SW480 (cell line): Measurements from ENCODE around the gene ITGAD.
"Not testable (repeated sequence)": the region's sequence is repeated elsewhere in the genome, so short reads cannot be mapped to it uniquely, and the experiment has no call there.

ENCODE experiments used
- DNase-seq: peaks from one replicate; pipeline ENCODE4 v3.0.0-alpha.2; 2016; ENCODE audit warnings: low spot score

Gene ITGAD

DNA sequence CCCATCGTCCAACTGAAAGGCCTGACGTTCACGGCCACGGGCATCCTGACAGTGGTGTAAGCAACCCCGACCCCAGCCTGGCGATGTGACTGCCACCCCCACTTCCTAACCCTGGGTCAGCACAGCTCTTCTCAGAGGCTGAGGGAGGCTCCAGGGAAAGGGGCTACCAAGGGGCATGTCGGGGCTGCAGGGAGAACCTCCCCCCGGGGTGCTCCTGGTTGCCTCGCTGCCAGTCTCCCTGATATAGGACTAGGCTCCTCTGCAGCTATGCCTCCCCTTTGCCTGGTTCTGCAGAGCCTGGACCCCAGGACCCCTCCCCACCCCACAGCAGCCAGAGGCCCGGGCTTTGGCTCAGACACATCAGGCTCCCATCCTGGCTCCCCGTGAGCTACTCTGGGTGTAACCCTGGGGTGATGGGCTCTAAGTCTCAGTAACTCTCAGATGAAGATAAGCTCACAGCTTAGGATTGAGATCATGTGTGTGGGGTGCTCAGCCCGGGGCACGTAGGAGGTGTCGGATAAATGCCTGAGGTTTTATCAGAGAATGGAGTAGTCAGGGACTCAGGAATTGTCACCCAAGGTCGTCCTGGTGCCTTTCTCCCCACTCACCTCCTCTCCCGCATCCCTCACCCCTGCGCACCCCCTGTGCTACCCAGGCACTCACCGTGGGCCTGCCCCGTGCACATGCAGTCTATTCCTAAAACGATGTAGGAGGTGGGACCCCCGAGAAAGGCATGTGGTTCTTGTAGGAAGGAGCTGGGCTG lies 10.6 kb downstream of the ITGAD start:
- no peak for DNase-seq

DNA sequence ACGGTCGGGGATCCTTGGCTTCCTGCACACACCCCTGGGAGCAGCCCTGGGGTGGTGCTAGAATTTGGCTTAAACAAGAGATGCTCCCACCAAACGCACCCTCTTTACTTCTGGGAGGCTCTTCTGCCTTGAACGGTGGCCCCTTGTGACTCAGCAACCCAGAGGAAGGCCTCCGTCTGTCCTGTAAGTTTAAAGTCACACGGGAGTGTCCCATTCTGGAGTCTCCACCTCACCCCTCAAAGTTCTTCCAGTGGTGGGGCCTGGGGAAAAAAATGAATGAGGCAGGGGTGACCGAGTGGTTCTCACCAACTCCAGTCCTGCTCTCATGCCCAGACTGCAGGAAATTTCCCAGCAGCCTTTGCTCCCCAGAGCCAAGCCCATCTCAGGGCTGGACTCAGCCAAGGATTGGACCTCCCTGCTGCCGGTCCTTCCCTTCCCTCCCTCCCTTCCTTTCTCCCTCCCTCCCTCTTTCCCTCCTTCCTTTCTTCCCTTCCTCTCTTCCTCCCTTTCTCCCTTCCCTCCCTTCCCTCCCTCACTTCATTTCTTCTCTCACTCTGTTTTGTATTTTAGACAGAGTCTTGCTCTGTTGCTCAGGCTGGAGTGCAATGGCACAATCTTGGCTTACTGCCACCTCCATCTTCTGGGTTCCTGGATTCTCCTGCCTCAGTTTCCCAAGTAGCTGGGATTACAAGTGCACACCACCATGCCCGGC lies 11.4 kb downstream of the ITGAD start:
- DNase-seq = no peak

DNA sequence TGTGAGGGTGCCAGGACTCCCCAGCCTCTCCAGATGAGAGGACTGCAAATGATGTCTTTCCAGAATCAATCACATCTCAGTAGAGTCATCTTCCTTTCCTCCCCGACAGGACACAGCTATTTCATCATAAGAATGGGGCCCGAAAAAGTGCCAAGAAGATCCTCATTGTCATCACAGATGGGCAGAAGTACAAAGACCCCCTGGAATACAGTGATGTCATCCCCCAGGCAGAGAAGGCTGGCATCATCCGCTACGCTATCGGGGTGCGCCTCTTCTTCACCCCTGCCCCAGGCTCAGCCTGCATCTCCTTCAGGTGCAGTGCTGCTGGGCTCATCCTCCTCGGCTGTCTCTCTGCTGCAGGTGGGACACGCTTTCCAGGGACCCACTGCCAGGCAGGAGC lies 14.3 kb downstream of the ITGAD start:
- DNase-seq = no peak

DNA sequence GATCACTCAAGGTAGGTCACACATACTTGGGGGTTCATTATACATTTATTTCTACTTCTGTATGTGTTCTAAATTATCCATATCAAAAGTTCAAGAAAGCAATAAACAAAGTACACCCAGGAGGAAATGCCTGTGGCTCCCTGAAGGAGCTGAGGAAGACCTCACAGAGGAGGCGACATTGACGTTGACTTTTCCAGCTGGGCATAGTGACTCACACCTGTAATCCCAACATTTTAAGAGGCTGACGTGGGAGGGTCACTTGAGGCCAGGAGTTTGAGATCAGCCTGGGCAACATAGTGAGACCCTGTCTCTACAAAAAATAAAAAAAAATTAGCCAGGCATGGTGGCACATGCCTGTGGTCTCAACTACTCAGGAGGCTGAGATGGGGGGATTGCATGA lies 16.3 kb downstream of the ITGAD start:
- DNase-seq = no peak

DNA sequence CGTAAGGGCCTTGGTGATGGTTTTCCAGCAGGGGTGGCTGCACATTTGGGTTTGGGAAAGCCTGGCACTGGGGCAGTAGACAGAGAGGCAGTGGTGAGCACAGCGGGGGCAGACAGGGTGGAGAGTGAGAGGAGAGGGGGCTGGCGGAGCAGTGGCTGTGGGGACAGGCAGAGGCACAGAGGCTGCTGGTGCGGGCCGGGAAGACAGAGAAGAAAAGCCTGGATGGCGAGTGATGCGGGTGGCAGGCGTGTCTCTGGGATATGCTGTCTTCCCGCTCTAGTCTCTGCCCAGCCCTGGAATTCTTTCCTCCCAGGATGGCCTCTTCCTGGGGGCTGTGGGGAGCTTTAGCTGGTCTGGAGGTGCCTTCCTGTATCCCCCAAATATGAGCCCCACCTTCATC lies 16.9 kb downstream of the ITGAD start:
- no peak for DNase-seq

DNA sequence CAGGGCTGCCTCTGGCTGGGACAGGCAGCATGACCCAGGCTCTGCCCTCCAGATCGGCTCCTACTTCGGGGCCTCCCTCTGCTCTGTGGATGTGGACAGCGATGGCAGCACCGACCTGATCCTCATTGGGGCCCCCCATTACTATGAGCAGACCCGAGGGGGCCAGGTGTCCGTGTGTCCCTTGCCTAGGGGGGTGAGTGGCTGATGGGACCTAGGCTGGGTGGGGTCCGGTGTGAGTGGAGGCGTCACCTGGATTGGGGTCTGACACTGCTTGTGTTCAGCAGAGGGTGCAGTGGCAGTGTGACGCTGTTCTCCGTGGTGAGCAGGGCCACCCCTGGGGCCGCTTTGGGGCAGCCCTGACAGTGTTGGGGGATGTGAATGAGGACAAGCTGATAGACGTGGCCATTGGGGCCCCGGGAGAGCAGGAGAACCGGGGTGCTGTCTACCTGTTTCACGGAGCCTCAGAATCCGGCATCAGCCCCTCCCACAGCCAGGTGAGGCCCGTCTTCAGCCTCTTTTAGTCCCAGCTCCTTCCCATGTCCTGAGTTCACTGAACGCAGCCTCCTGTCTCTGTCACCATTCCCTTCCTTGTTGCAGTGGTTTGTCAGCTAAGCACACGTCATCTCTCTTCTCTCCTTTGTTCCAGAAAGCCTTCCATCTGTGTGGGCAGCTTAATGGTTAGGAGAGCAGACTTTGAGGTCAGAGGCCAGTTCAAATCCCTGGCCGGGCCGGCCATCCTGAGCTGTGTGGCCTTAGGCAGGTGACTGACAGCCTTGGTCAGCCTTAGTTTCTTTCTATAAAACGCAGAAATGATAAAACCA lies 18.1 kb downstream of the ITGAD start:
- DNase-seq = no peak

DNA sequence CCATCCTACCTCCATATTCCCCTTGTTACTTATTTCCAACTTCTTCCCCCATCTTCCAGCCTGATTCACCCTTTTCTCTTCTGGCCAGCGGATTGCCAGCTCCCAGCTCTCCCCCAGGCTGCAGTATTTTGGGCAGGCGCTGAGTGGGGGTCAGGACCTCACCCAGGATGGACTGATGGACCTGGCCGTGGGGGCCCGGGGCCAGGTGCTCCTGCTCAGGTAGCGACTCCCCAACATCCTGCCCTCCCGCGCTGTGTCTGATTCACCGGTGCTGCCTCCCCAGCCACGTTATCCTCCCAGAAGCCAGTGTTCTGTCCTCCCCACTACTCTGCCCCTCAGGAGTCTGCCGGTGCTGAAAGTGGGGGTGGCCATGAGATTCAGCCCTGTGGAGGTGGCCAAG lies 19.6 kb downstream of the ITGAD start:
- no peak for DNase-seq

DNA sequence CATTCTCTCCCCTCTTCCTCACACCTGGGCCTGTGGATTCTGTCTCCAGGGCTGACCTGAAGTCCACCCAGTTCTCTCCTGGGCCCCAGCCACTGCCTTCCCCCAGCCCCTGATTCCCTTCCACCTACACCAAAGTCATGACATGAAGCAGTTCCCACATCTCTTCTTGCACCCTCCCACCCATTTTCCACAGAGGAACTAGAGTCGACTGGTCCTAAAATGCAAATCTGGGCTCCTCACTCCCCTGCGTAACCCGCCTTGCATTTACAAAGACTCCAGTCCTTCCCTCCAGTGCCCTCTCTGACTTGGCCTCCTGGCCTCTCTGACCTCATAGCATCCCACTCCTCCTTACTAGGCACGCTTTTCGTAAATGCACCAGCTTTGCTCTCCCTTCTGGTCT lies 20.2 kb downstream of the ITGAD start:
- DNase-seq = no peak

DNA sequence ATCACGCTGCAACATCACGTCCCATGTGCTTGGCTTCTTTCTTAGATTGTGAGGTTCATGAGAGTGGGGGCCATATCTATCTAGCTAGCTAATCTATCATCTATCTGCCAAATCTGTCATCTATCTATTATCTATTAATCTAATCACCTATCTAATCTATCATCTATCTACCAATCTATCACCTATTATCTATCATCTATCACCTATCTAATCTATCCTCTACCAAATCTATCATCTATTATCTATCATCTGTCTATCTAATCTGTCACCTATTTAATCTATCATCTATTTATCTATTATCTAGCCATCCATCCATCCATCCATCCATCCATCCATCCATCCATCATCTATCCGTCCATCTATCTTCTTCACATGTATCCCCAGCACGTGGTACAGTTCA lies 20.8 kb downstream of the ITGAD start:
- DNase-seq = no peak

DNA sequence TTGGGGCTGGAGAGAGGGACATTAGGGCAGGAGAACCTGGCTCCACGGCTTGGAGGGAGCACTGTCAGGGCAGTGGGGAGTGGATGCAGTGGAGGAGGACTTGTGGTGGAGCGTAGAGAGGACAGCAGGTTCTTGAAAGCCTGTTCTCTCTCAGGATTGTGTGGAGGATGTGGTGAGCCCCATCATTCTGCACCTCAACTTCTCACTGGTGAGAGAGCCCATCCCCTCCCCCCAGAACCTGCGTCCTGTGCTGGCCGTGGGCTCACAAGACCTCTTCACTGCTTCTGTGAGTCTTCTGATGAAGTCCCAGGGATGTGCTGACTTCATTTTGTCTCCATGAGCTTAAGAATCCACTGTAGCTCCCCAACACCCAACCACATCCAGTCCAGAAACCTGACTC lies 21.6 kb downstream of the ITGAD start:
- no peak for DNase-seq

DNA sequence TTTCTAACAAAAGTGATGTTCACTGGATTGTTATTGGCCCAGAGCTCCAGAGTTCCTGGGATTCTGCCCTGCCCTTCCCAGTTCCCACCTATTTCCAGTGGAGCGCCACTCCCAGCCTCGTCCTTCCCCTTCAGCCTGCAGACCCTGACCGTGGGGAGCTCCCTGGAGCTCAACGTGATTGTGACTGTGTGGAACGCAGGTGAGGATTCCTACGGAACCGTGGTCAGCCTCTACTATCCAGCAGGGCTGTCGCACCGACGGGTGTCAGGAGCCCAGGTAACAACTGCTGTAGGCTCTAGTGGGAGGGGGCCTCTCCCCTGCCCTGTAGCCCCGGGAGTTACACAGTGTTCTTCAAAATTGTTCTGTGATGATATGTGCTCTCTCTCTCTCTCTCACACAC lies 23.2 kb downstream of the ITGAD start:
- DNase-seq = no peak

DNA sequence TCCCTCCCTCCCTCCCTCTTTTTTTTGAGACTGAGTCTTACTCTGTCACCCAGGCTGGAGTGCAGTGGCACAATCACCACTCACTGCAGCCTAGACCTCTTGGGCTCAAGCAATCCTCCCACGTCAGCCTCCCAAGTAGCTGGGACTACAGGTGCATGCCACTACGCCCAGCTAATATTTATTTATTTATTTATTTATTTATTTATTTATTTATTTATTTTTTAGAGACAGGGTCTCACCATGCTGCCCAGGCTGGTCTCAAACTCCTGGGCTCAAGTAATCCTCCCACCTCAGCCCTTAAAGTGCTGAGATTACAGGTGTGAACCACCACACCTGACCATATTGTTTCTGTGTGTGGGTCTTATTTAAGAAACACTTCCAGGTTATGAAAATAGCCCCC lies 23.9 kb downstream of the ITGAD start:
- not testable (repeated sequence) for DNase-seq

DNA sequence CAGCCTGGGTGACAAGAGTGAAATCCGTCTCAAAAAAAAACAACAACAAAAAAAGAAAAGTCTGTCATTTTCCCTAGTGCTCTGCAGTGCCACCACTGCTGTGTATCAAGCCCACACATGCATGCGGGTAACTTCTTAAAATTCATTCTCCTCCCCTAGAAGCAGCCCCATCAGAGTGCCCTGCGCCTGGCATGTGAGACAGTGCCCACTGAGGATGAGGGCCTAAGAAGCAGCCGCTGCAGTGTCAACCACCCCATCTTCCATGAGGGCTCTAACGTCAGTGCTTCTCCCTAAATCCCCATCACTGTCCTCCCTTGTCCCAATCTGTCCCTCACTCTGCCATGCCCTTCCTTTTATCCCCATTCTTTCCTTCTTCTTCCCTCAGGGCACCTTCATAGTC lies 24.8 kb downstream of the ITGAD start:
- no peak for DNase-seq

DNA sequence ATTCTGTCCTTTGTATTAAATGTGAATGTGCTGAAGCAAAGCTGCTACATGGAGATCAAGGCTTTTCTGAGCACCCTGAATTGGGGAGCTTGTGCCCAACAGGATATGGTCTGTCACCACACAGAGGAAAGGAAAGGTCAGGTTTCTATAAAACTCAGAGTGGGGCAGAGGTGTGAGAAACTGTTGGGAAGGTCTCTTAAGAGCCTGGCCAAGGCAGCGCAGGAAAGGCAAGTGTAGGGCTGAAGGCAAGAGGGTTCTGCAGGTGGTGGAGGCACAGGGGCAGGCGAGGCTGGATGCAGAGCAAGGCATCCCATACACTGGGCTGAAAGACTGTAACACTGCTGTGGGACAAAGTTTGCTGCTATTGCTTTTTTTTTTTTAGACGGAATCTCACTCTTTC lies 26.9 kb downstream of the ITGAD start:
- DNase-seq = no peak

DNA sequence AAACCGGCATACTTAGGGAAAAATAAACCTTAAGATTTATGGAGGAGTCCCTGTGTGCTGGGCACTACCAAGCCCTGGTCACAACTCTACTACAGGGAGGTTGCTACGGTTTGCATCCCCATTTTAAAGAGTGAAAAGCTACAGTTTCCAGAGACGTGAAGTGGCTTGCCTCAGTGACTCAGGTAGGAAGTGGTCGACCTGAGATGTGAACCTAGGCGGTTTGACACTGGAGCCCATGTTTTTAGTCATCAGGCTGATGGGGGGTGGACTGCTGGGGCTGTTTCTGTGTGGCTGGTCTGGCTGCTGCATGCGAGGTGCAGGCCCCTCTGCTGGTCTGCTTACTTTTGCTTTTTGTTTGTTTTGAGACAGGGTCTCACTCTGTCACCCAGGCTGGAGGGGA lies 28.5 kb downstream of the ITGAD start:
- no peak for DNase-seq

DNA sequence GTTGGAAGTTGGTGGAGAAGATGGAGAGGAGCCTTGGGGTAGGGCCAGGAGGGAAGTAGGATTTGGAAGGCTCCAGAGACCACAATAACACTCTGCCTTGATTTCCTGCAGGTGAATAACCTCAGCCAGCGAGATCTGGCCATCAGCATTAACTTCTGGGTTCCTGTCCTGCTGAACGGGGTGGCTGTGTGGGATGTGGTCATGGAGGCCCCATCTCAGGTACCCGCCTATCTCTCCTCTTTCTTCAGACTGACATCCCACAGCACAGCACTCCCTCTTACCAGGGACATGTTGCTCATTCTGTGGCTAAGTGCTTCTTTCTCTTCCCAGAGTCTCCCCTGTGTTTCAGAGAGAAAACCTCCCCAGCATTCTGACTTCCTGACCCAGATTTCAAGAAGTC lies 30.1 kb downstream of the ITGAD start:
- no peak for DNase-seq

DNA sequence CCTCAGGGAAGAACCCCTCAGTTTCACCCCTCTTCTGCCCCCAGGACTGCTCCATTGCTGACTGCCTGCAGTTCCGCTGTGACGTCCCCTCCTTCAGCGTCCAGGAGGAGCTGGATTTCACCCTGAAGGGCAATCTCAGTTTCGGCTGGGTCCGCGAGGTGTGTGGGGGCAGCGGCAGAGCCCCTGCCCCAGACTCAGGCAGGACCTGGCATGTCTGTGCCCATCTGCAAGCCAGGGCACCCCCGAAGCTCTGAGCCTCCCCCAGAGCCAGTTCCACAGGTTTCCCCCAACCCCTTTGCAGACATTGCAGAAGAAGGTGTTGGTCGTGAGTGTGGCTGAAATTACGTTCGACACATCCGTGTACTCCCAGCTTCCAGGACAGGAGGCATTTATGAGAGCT lies 30.7 kb downstream of the ITGAD start:
- DNase-seq = no peak

DNA sequence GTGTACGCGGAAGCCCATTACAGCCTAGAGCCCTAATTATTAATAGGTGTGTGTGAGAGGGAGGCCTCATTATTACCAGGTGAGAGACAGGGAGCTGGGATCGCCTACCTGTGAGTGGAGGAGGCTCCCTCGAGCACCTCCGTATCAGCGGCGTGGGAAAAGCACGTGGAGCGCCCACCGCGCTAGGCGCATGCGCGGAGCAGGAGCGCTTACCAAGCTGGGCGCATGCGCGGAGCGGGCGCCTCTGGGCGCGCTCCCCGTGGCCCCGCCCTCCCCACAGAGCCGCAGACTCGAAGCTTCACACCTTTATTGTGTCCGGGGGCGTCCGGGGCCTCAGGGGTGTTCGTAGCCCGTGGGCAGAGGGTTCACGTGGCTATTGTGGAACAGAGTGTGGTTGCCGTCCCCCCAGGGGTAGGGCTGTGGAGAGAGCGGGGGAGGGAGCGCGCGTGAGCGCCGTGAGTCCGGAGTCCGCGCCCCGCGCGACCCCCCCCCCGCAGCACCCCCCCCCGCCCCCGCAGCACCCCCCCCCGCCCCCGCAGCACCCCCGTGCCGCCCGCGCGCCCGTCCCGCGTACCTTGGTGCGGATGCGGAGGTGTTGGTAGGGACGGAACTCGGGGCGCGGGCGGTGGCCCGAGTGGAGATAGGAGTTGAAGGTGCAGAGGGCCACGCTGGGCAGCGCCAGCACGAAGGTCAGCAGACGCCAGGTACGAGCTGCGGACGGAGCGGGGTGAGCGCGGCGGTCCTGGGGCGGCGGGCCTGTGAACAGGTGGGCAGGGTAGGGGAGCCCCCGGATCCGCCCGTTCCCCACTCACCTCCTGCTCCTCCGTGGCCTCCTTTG lies 34.5 kb downstream of the ITGAD start:
- DNase-seq = no peak

DNA sequence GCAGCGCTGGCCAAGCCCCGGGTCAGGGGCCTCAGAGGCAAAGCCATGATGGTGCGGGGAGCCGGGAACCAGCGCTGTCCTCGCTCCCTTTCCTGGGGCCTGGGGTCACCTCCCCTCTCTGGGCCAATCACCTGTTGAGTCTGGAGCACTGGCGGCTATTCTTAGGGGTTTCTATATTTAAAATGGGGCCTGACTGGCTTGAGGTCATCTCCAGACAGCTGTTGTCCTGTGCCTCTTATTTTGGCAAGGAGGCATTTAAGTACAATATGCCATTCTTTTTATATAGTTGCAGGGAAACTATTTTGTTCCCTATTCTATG lies 35.1 kb downstream of the ITGAD start, which contains the start of gene COX6A2:
TSS of gene COX6A2 (minus strand) at position 82 of the 319 bp plus-strand sequence. CDS start at position 47, 35 bp downstream.
- DNase-seq = no peak

DNA sequence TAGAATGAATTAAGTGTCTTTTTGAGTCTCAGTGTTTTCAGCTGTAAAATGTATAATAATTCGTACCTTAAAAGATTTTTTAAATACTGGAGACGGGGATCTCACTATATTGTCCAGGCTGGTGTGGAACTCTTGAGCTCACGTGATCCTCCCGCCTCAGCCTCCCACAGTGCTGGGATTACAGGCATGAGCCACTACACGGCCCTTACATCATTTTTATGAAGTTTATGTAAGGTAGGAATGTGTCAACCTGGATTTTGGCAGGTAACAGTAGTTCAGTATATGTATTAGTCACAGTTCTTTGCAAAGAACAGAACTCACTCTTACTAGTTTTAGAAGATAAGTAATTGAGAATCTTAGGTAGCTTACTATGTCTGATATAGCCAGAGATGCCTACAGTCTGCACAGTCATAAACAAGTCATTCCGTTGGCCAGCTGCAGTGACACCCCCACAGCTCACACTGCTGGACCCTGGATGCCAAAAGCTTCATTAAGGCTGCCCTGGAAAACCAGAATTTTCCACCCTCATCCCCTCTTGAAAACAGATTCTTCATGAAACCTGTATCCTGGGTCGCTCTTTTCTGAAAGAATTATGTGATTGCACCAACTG lies 35.6 kb downstream of the ITGAD start:
- DNase-seq = no peak

DNA sequence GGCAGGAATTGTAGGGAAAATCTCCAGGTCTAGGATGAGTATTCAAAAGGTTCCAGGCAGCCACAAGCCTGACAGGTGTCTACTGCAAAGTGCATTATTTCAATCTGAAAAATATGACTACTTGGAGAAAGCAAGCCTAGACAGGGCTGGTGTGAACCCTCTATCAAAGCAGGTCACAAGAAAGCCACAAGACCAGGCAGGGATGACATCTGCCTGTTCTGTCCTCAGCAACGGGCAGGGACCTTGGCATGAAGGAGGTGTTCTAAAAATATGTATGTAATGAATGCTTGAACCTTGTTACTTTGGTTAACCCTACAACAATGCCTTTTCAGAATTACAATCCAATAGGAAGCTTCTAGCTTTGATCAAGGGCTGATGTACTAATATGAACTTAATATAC lies 36.2 kb downstream of the ITGAD start:
- DNase-seq = no peak

DNA sequence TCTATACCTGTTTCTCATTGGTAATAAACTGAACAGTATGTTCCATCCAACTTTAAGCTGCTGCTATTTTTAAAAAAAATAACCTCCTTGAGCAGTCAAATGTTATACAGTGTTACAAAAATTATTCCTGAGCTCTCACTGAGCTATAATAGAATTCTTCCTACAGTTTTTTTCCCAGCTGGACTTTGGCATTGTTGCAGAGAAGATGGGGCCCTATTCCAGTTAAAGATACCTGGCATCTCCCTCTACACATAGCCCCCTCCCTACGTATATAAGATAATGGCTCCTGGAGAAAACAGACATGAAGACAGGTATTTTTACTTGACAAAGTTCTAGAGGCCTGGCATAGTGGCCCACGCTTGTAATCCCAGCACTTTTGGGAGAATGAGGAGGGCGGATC lies 36.7 kb downstream of the ITGAD start:
- no peak for DNase-seq
